HG03139 (cell line): Measurements from ENCODE around the gene PASK.

Experiments used
- ATAC-seq: cut with Tn5 transposase; IDR thresholded peaks from one replicate; pipeline ENCODE4 v1.9.1; 2021; ENCODE audit not compliant: unreplicated experiment

The PASK gene

DNA sequence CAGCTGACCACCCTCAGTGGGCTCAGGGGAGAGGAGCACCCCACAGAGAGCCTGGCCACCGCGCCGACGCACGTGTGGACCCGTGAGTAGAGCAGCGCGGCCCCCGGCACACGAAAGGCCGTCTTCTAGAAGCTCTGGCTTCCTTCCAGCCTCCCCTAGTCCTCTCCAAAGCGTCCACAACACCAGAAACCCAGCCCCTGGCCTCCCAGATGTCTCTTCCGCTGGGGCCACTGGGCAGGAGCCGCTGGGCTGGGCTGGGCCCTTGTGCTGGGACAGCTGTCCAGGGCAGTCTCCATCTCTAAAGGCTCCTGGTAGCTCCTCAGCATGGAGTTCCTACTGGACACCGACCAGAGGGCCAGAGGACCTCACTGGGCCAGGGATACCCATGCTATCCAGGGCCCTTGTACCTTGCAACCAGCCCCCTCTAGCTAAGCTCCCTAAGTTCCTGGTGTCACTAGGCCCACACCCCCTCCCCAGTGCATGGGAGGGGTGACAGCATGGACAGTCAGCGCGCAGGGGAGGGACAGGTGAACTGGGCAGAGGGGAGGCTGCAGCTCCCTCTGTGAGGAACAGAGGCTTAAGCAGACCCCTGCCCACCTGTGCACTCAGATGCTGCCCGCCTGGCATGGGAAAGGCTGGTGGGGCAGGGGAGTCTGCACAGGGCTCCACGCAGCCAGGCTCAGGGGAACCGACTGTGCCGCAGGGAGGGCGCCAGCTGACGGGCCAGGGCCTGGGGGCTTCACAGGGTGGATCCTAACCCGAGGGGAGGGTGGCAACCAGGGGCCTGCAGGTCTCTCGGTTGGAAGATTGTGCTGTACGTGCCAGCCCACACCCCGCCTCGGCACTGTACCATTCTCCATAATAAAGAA lies 80.1 kb downstream of the PASK start:
- ATAC-seq, result no peak

DNA sequence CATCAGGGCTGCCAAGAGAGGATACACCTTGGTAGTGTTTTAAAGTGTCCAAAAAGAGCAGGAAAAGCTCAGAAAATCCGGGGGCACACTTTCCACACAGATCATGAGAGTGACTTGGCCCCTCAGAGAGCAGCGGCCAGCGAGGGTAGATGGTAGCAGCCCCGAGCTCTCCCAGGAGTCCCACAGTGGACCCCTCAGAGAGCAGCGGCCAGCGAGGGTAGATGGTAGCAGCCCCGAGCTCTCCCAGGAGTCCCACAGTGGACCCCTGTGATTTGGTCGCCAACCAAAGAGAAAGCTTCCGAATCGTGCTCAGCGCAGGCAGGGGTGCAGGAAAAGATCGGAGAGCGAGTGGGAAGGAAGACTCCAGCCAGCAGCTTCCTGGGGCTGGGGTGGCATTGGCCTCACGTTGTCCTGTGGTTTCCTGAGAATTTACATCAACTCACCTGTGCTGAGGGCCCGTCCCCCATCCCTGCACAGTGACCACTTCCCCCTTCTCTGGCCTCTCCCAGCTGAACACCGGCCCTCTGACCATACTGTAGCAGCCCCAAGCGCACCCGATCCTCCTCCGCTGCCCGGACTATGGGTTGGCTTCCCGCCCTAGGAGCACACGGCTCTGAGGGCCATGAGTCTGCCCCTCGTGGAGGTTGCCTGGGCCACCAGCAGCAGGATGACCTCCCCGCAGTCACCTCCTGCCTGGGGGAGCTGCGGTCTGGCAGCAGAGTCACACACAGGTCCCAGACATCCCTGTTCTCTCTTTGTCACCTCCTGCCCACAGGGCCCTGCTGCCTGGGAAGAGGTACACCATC lies 80.9 kb downstream of the PASK start:
- ATAC-seq, result no peak

DNA sequence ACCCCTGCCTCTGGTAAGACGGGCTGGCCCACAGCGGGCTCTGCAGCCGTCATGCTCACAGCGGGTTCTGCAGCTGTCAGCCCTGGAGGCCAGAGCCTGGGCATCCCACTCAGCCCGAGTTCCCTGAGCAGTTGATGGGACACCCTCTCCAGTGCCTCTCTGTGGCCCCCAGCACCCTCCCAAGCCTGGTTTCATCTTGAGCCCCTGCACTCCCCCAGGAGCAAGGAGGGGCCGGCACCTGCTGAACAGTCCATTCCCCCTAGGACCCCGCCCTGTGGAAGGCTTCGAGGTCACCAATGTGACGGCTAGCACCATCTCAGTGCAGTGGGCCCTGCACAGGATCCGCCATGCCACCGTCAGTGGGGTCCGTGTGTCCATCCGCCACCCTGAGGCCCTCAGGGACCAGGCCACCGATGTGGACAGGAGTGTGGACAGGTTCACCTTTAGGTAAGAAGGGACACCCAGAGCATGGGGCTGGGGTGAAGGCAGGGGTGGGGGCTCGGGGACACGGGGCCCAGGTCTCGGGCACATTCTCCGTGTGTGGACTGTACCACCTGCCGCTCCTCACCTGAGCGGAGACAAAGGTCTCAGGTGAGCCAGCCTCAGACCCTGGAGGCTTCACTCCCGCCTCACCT lies 81.7 kb downstream of the PASK start:
- ATAC-seq, result no peak

DNA sequence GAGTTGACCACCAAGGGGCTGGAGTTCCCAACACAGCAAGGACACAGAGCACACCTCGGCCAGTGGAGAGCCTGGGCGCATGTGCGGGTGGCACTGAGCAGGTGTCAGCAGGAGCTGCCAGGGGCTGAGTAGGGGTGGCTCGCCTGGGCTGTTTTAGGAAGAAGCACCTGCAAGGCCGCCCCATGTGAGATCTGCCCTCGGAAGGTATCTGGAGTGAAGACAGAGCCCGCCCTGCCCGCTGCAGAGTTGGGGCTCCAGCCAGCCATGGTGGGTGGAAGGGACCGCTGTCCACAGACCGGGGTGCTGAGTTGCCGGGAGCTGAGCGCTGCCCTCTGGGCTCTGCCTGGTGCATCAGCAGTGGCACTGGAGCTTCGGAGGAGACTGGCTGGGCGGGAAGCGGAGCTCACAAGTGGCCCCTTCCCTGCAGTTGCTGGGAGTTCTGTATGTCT lies 82.4 kb downstream of the PASK start:
- no peak for ATAC-seq

DNA sequence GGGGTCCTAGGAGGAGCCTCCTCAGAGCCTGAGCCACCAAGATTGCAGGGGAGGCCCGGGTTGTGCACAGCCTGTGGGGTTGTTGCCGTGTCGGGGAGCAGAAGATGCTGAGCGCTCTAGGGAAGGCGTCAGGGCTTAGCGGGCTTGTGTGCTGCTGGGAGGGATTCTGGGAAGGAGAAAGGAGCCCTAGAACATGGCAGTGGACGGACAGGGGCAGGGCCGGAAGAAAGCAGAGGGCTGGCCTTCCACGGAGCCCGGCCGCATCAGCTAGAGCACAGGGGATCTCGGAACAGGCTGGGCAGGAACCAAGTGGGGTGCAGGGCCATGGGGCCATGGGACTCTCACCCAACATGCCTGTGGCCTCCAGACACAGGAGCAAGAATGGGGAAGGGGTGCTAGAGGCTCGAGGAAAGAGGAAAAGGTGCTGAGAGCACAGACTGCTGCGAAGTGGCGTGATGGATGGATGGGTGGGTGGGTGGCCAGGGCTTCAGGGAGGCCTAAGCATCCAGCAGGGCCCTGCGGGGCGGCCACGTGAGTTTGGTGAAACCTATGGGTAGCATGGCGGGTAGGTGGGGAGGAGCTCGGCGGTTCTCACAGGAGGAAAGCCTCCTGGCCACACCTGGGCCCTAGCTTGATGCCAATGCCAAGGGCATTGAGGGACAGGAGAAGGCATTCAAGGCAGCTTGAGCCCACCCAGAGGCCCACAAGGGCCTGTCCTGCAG lies 82.9 kb downstream of the PASK start:
- no peak for ATAC-seq

DNA sequence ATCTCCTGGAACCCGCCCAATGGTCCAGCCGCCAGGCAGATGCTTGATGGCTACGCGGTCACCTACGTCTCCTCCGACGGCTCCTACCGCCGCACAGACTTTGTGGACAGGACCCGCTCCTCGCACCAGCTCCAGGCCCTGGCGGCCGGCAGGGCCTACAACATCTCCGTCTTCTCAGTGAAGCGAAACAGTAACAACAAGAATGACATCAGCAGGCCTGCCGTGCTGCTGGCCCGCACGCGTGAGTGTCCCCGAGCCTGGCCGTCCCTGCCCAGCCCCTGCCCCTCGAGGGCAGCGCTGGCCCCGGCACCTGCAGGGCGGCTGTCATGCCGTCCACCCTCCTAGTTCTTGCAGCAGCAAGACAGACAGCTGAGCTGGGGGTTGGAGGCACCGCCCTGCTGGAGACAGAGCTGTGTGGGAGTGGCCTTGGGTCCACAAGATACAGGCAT lies 83.9 kb downstream of the PASK start:
- no peak for ATAC-seq

DNA sequence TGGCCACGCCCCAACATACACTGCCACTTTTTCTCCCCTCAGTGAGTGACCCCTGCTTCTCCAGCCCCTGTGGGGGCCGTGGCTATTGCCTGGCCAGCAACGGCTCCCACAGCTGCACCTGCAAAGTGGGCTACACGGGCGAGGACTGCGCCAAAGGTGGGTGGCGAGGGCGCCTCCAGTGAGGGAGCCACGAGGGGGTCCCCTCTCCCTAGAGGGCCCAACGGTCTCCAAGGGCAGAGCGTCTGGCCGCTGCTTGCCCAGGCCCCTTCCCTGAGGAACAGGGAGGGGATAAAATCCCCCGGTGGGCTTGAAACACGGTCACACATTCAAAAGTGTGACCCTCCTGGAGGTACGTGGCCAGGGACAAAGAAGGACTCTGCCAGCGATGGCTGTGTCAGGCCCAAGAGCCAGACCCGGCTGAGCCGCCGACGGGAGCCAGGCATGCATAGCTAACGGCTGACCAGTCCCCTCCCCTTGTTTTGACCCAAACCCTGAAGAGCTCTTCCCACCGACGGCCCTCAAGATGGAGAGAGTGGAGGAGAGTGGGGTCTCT lies 84.4 kb downstream of the PASK start:
- no peak for ATAC-seq

DNA sequence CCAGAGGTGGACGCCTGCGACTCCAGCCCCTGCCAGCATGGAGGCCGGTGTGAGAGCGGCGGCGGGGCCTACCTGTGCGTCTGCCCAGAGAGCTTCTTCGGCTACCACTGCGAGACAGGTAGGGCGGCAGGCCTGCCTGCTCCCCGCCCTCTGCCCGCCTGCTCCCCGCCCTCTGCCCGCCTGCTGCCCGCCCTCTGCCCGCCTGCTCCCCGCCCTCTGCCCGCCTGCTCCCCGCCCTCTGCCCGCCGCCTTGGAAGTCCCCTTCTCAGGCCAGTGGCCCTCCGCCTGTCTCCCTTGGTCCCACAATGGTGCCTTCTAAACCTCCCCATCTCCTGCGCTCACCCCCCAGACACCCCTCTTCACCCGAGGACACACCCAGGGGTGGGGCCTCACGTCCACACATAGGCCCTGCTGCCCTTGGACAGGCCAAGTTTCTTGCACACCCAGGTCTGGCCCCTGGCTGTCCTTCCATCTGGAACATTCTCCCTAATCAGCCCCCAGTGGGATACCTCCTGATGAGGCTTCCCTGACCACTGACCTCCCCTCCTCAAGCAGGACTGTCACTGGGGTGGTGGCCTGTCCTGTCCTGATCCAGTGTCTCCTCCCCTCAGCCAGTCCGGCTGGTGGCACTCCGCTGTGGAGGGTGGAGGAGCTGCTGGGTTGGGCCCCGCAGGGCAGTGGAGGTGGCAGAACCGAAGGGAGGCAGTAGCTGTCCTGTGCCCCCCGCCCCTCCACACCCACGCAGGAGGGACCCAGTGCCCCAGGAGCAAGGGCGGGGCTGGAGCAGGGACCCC lies 85.1 kb downstream of the PASK start:
- no peak for ATAC-seq

DNA sequence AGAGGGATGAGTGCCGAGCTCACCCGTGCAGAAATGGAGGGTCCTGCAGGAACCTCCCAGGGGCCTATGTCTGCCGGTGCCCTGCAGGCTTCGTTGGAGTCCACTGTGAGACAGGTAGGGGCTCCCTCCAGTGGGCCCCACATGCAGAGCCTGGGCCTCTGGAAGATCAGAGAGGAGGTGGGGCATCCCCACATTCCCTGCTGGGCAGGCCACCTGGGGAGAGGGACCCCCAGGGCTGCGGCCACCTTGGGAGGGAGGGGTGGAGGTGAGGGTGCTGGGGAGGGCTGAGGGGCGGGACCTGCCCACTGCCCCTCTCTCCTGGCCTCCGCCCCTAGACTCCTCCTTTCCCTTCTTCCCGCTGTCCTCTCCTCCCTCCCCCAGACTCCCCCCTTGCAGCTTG lies 85.7 kb downstream of the PASK start:
- no peak for ATAC-seq

DNA sequence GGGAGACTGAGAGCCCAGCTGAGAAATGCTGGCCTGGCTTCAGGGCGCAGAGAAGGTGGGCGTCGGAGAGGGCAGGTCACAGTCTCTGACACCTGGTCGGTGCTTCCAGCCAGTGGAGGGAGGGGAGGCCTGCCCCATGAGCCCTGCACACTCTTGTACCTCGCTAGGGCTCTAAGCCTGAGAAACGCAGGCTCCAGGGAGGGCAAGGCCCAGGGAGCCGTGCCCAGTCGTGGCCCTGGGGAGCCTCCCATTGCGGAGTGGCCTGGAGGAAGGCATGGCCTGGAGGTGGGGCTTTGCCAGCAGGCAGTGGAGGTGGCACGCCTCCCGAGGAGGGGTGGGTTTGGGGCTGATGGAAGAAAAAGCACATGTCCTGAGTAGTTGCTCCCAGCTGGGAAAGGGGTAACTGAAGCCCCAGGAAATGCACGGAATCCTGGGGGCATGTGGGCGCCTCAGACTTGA lies 86.2 kb downstream of the PASK start:
- no peak for ATAC-seq

DNA sequence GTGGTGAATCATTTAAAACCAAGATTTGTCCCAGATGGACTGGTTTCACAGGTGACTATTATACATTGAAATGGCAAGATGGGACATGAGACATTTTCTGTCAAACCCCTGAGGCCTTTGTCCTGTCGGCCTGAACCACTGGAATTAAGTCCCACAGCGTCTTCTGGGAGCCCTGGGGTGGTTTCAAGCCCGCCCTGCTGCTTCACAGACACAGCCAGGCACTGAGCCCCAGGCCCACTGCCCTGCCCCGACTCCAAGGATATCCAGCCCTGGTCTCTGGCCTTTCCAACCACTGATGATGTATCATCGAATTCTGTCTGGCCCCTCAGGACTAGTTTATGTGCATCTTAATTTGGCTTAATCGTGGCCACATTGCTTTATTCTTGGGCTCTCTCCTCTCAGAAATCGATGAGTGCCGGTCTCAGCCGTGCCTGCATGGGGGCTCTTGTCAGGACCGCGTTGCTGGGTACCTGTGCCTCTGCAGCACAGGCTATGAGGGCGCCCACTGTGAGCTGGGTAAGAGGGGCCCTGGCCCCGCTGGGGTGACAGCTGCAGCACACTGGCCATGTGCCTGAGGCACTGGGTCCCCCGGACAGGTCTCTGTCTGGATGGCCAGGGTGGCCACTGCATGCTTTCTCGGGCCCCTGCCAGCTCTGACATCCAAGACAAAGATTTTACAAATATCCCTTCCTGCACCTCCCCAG lies 86.7 kb downstream of the PASK start:
- ATAC-seq, result no peak

DNA sequence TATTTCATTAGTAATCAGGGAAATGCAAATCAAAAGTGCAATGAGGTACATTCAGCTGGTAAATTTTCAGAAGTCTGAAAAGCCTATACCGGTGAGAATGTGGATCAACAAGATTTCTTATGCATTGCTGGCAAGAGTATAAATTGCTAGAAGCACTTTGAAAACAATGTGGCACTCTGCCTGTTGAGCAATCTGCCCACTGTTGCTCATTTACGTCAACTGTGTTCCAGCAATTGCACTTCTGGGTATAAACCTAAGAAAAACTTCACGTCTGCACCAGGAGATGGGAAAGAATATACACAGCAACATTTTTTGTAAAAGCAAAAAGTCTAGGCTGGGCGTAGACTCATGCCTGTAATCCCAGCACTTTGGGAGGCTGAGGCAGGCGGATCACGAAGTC lies 88.0 kb downstream of the PASK start:
- no peak for ATAC-seq
